ENCODE data around the gene IGF1R. TPM values are rescaled to one million over a fixed set of nuclear protein-coding genes. Genes with fewer than 3 reads are reported as not detected.

IGF1R gene
- total RNA-seq, 4 donors from 2014 or later = 51.5 to 146 (median 89.6) TPM

DNA sequence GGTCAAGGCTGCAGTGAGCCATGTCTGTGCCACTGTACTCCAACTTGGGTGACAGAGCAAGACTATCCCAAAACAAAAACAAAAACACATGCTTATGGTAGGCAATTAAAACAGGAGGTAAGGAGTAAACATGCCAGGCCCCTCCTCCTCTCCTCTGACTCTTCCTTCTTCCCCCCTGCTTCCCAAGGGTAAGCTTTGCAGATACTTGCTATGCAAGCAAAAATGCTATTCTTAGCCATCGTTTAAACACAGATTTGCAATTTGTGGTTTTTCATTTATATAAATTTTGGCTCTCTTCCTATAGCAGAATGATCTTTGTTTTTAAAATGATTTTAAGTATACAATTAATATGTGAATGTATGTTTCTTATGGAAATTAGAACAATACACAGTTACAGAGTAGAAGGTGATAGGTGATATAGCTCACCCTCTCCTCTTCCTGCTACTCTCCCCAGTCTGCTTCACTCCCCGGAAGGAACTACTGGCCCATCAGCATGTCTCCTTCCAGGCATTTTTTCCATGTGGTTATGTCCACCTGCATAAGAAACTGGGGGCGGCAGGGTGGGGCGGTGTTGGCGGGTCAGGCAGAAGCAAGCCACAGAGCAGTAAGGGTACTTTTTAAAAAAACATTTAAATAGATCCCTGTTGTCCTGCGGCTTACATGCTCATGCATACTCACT is 42.1 kb downstream of the IGF1R start:
- Histone ChIP-seq H3K36me3 (no peaks in the 10 kb centered on the region), H3K9me3 (no peaks in the 10 kb centered on the region), H3K27me3 (no peaks in the 10 kb centered on the region), H3K4me1 (peaks cover 61 to 84% of the 10 kb centered on the region in 2 donors), H3K4me3 (replicated peaks in 1 of 3) (no peak overlapping the region), H3K27ac (peak overlapping the region in 1 of 3 donors; percentile 19)
- intact Hi-C loops (cut with DNase I) = no loop called here
- WGBS, 2 donors = 84% methylated on average over 6 of the region's 6 CpGs
- TF ChIP-seq POLR2A (IDR thresholded peaks at IDR 0.05) = no peak
- TF ChIP-seq CTCF (IDR thresholded peaks at IDR 0.05) = no peak
- DNase-seq = no peak

GRCh38 chr15:98692213-98692612 is 43.9 kb downstream of the IGF1R start:
- H3K27me3 ChIP-seq = no peaks in the 10 kb centered on the region
- DNase-seq = no peak
- H3K4me3 ChIP-seq (replicated peaks in 1 of 3) = no peak overlapping the region
- no peaks in the 10 kb centered on the region for H3K36me3 ChIP-seq
- H3K4me1 ChIP-seq = peaks cover 57 to 89% of the 10 kb centered on the region in 2 donors
- 79 to 86% methylated on average over 2 of the region's 2 CpGs for WGBS, 2 donors
- H3K27ac ChIP-seq = no peak overlapping the region
- no peaks in the 10 kb centered on the region for H3K9me3 ChIP-seq
- intact Hi-C loops (cut with DNase I) = no loop called here
- TF ChIP-seq POLR2A (IDR thresholded peaks at IDR 0.05) (no peak), CTCF (IDR thresholded peaks at IDR 0.05) (no peak)

DNA sequence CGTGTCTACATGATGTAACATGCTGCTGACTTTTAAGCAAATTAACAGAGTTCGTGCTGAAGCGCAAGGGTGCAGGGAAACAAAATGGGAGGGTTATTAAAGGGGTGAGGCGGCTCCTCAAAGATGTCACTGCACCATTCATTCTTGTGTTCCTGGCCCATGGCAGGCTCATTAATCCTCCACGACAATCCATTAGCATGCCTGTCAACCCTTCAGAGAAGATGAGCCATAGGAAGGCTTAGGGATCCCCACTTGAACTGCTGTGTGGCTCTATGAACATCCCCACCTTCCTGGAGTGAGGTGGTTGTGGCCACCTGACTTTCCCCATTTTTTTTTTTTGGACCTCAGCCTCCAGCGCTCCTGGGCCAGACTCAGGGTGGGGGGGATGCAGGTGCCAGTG is 45.8 kb downstream of the IGF1R start:
- TF ChIP-seq CTCF (IDR thresholded peaks at IDR 0.05) = no peak
- Histone ChIP-seq H3K4me1 (peaks cover 48 to 84% of the 10 kb centered on the region in 2 donors), H3K27me3 (no peaks in the 10 kb centered on the region), H3K9me3 (no peaks in the 10 kb centered on the region), H3K36me3 (no peaks in the 10 kb centered on the region), H3K4me3 (replicated peaks in 1 of 3) (no peak overlapping the region), H3K27ac (no peak overlapping the region)
- no peak for DNase-seq
- 91 to 92% methylated on average over 6 of the region's 6 CpGs for WGBS, 2 donors
- intact Hi-C loops (cut with DNase I) = no loop called here

DNA sequence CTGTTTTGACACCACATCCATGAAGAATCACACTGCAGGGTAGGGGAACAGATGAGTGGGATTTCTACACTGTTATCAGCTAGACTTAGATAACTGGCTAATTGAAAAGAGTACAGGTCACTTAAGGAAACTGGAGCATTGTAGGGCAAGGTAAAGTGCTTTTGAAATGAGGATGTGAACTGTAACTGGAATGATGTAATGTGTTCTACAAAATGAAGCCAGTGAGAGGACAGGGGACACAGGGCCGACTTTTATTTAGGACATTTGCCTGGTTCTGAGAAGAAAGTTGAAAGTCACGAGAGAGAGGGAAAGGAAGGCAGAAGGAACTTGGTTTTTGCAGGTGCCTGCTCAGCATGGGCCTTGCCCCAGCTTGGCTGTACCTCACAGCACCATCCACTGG is 50.5 kb downstream of the IGF1R start:
- Histone ChIP-seq H3K27ac (peak overlapping the region in 1 of 3 donors; percentile 28), H3K4me1 (peaks cover 51 to 73% of the 10 kb centered on the region in 2 donors), H3K4me3 (replicated peaks in 1 of 3) (no peak overlapping the region), H3K36me3 (no peaks in the 10 kb centered on the region), H3K9me3 (no peaks in the 10 kb centered on the region), H3K27me3 (no peaks in the 10 kb centered on the region)
- intact Hi-C loops (cut with DNase I) = no loop called here
- 74 to 89% methylated on average over 2 of the region's 2 CpGs for WGBS, 2 donors
- no peak for DNase-seq
- TF ChIP-seq POLR2A (IDR thresholded peaks at IDR 0.05) (no peak), CTCF (IDR thresholded peaks at IDR 0.05) (no peak)

DNA sequence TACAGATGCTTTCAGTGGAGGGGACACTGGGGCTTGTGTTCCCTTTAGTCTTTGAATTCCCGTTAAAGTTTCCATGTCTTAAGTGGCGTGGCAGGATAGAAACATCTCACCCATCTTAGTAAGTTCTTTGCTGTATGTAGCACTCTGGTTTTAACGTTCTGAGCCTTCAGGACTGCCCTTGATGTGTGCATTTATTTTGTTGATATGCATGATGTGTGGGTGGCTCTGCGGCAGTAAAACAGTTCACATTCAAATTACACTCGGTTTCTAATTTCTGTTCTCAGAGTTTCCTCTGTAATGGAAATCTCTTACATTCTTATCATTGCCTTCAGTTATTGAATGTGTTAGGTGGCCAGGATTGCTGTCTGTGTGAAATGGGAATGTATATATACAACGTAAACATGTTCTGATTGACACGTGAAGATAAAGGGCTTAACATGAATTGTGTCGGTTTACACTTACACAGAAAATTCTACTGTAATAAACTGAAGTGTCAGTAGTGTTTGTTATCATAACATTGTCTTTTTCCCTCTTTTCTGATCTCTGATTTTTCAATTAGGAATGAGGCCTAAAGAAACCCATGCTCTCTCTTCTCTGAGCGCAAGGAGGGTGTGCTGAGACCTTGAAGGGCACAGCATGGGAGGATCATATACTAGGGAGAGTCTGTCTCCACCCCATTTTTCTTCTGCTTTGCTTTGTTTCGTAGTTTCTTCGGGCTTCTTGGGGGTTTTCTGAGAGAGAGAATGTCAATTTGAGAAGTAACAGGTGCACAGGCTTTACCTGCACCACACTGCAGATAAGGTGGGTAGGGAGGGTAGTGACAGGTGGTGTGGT is 51.5 kb downstream of the IGF1R start:
- intact Hi-C loops (cut with DNase I) = no loop called here
- Histone ChIP-seq H3K27me3 (no peaks in the 10 kb centered on the region), H3K9me3 (no peaks in the 10 kb centered on the region), H3K27ac (no peak overlapping the region), H3K4me1 (peaks cover 43 to 71% of the 10 kb centered on the region in 2 donors), H3K4me3 (replicated peaks in 1 of 3) (no peak overlapping the region), H3K36me3 (no peaks in the 10 kb centered on the region)
- WGBS, 2 donors = 80 to 83% methylated on average over 11 of the region's 11 CpGs
- TF ChIP-seq CTCF (IDR thresholded peaks at IDR 0.05) (no peak), POLR2A (IDR thresholded peaks at IDR 0.05) (no peak)
- no peak for DNase-seq
